GM19238 (cell line): ENCODE measurements around the gene AEN.

Experiments used
- DNase-seq: peaks from one replicate; pipeline ENCODE4 v3.0.0; 2011; ENCODE audit warnings: low spot score; ENCODE audit not compliant: insufficient read length

Gene AEN

GRCh38 chr15:88664151-88664778, 43.1 kb downstream of the AEN start:
- DNase-seq: no peak

GRCh38 chr15:88674661-88675060, 53.5 kb downstream of the AEN start:
- DNase-seq: no peak

GRCh38 chr15:88678755-88679154, 57.6 kb downstream of the AEN start:
- no peak for DNase-seq

GRCh38 chr15:88680241-88681001, 59.3 kb downstream of the AEN start:
- DNase-seq: no peak

- no peak for DNase-seq
These were observed 60.6 kb downstream of the AEN start for GRCh38 chr15:88681610-88682221.
